GM19395 (cell line): ENCODE data around the gene IMMP2L.

ENCODE experiments used
- ATAC-seq: cut with Tn5 transposase; IDR thresholded peaks from one replicate; pipeline ENCODE4 v1.9.1; 2021; ENCODE audit warnings: mild to moderate bottlenecking, moderate library complexity; ENCODE audit not compliant: unreplicated experiment

The IMMP2L gene

GRCh38 chr7:110790992-110791391 lies 771.3 kb downstream of the IMMP2L start:
- ATAC-seq: no peak

- no peak for ATAC-seq
Observed at GRCh38 chr7:110786328-110786965, 775.8 kb downstream of the IMMP2L start.

GRCh38 chr7:110784749-110785148 lies 777.5 kb downstream of the IMMP2L start:
- ATAC-seq: no peak

GRCh38 chr7:110780712-110781111 lies 781.6 kb downstream of the IMMP2L start:
- no peak for ATAC-seq

GRCh38 chr7:110779339-110779738 lies 783.0 kb downstream of the IMMP2L start:
- ATAC-seq: no peak

GRCh38 chr7:110775046-110775445 lies 787.2 kb downstream of the IMMP2L start:
- no peak for ATAC-seq

- no peak for ATAC-seq
Observed at GRCh38 chr7:110774071-110774470, 788.2 kb downstream of the IMMP2L start.

- no peak for ATAC-seq
Observed at GRCh38 chr7:110772615-110773014, 789.7 kb downstream of the IMMP2L start.

- ATAC-seq: no peak
Observed at GRCh38 chr7:110771717-110772116, 790.6 kb downstream of the IMMP2L start.

GRCh38 chr7:110767550-110768110 lies 794.7 kb downstream of the IMMP2L start:
- ATAC-seq: no peak

GRCh38 chr7:110766864-110767263 lies 795.4 kb downstream of the IMMP2L start:
- ATAC-seq: no peak

- no peak for ATAC-seq
Observed at GRCh38 chr7:110764852-110765251, 797.4 kb downstream of the IMMP2L start.

GRCh38 chr7:110762546-110763225 lies 799.6 kb downstream of the IMMP2L start:
- no peak for ATAC-seq

GRCh38 chr7:110760341-110760740 lies 802.0 kb downstream of the IMMP2L start:
- ATAC-seq: no peak

- ATAC-seq: no peak
Observed at GRCh38 chr7:110759069-110759468, 803.2 kb downstream of the IMMP2L start.

GRCh38 chr7:110754649-110755048 lies 807.6 kb downstream of the IMMP2L start:
- ATAC-seq: no peak

- ATAC-seq: no peak
Observed at GRCh38 chr7:110750931-110751605, 811.2 kb downstream of the IMMP2L start.

GRCh38 chr7:110733221-110733620 lies 829.1 kb downstream of the IMMP2L start:
- ATAC-seq: no peak

GRCh38 chr7:110724811-110725210 lies 837.5 kb downstream of the IMMP2L start:
- no peak for ATAC-seq

GRCh38 chr7:110721395-110721794 lies 840.9 kb downstream of the IMMP2L start:
- no peak for ATAC-seq

- ATAC-seq: no peak
Observed at GRCh38 chr7:110720626-110721025, 841.7 kb downstream of the IMMP2L start.

- ATAC-seq: no peak
Observed at GRCh38 chr7:110719741-110720140, 842.6 kb downstream of the IMMP2L start.
